Uterus (tissue), 2 donors: Measurements from ENCODE around the gene SP3.

Source experiments
- CTCF ChIP-seq, 4 experiments: fragments of 200-600 bp in 2 of 4; fragments of 450-650 bp in 2 of 4; sonication (generic) in 2 of 4; IDR thresholded peaks; one replicate each; pipeline ENCODE4 v1.5.1; 2016 to 2019; ENCODE audit warnings: antibody characterized with exemption in 4 of 4, mild to moderate bottlenecking in 2 of 4, moderate library complexity in 1 of 4
- POLR2A ChIP-seq, 2 donors: fragments of 450-650 bp; IDR thresholded peaks; one replicate each; pipeline ENCODE4 v1.6.1; 2016; ENCODE audit warnings: antibody characterized with exemption in 2 of 2, mild to moderate bottlenecking in 1 of 2, moderate library complexity in 1 of 2

- no peak for TF ChIP-seq POLR2A (IDR thresholded peaks at IDR 0.05)
- no peak for TF ChIP-seq CTCF (IDR thresholded peaks at IDR 0.05)
Measured at GRCh38 chr2:173955004-173955403, 10.2 kb downstream of the SP3 start.
